HuH-7.5 (cell line): Measurements from ENCODE around the gene CCDC187.
A peak's percentile ranks its signal among the peaks of the same experiment; 100 is the strongest.
"Not testable (repeated sequence)": the region's sequence is repeated elsewhere in the genome, so short reads cannot be mapped to it uniquely, and the experiment has no call there.

Experiments
- DNase-seq: peaks from one replicate; pipeline ENCODE4 v3.0.0; 2011; ENCODE audit warnings: low spot score

Gene CCDC187

DNA sequence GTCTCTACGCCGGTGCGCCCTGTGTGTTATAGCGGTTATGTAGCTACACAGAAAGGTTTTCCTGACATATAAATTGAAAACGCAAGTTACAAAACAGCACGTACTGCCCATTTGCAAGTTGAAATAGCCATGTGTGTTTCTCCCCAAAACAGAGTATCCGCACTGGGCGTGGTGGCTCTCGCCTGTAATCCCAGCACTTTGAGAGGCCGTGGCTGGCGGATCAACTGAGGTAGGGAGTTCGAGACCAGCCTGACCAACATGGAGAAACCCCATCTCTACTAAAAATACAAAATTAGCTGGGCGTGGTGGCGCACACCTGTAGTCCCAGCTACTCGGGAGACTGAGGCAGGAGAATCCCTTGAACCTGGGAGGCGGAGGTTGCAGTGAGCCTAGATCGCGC, 37.3 kb downstream of the CCDC187 start:
- DNase-seq = not testable (repeated sequence)

DNA sequence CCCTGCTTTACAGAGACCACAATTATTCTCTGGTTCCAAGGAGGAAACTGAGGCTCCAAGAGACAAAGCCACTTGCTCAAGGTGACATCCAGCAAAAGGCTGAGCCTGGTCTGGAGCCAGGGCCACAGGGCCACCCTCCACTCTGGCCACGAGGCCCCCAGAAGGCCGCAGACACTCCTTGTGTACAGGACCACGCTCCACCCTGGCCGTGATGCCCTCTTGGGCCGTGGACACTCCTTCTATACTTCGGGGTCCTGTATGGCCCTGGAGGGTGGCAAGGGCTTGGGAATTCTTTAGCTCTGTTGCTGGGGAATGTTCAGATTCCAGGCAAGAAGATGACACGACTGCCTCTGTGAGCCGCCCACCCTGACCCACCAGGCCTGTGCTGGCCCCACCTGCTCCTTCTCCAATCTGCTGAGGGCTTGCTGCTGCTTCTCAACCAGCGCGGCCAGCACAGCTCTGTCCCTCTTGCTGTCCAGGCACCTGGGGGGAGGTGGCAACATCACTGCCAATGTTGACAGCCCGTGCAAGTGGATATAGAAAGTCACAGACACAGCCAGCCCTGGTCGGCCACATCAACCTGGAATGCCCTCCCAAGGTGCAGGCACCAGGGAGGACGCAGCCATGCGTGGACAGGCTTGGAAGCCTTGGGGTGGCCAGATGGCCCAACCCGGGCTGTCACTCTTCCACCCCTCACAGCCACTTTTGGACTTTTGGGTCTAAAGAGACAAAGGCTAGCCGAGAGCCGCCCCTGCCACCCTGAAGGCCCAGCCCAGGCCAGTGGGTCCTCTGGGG, 38.1 kb downstream of the CCDC187 start:
- no peak for DNase-seq

DNA sequence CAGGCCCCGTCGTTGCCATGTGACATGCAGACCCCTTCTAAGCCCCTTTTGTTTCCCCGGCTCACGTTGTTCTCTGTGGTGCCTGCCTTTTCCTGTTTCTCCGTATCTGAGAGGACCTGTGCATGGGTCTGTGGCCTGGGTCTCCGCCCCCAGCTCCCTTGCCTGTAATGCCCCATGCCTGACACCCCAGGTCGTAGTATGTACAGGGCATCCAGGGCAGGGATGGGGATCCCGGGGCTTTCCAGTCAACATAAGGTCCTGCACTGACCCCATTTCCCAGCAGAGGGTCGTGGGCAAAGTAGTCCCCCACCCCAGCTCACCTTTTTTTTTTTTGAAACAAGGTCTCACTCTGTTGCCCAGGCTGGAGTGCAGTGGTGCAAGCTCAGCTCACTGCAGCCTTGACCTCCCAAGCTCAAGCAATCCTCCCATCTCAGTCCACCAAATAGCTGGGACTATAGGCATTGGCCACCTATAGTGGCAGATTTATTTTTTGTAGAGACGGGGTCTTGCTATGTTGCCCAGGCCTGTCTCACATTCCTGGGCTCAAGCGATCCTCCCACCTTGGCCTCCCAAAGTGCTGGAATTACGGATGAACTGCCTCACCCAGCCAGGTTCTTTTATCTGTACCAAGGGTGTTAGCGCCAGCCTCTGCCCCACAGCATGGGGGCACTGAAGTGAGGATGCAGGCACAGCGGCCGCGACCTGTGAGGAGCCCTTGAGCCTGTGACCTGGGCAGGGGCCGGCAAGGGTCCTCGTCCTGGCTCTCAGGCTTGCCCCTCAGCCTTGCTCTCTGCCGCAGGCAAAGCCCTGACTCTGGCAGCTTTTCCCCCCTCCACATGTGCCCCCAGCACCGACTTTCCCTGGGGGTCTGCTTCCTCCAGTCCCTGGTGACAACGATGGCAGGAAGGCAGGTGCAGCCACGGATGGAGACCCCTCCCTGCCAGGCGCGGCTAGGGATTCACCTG, 39.2 kb downstream of the CCDC187 start:
- no peak for DNase-seq

DNA sequence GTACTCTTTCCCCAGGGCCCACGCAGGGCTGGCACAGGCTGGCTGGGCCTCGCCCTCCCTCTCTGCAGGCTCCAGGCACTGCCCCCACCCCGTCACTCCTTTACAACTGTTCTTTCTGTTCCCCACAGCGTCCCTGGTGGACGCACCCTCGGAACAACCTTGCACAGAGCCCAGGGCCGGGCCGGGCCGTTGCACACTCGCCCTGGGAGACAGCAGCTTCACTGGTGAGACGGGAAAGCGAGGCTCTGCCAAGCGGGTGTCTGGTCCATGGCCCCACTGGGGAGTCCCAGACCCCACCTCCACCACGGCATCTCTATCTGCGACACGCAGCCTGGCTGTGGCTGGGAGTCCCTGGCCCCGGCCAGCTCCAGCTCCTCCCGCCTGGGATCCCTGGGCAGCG, 39.9 kb downstream of the CCDC187 start:
- DNase-seq = no peak

DNA sequence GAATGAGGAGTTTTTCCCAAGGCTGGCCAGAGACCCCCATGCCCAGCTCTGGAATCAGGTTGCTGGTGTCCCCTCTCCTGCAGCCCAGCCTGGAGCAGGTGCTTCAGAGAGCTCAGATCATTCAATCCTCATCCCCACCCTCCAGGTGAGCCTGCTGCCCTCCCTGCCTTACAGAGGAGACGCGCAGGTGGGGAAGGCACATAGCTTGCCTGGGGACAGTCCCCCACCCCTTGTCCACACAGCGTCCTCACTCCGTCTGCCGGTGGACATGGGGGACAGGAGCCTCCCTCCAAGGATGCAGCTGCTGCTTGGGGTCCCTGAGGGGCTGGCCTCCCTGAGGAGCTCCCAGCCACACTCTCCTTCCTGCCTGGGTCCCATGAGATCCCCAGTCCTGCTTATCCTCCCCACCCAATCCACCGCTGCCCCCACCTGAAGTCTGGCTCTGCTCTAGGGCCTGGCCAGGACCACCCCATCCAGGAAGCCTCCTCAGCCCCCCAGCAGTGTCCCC, 41.2 kb downstream of the CCDC187 start:
- no peak for DNase-seq

DNA sequence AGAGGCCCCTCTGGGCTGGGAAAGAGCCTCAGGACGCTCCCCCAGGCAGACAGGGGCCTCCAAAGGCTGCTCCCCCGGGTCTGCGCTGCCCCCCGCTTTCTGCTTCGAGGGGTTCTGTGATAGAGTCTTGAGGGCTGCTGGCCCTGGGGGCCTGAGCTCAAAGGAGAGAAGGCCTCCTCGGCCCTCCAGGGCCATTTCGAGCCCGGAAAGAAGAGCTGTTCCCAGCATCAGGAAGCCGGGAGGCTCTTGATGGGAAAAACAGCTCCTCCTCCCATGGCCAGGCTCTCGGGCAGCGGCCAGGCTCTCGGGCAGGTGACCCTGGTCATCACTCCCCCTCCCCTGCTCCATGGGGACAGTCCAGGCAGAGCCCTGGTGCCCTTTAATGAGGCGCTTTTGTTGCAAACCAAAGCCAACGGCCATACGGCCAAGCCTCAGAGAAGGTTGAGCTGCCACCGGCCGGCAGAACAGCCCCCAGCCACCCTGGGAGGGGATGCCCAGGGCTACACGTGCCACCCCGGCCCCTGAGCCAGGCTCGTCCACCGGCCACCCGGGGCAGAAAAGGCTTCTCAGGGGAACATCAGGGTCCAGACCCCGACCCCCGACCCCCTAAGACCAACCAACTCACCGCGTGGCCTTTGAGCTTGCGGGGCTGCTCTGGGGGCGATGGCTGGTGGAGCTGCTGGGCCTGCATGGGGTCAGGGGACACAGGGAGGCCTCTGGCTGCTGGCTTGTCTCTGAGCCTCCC, 42.0 kb downstream of the CCDC187 start:
- DNase-seq = no peak

DNA sequence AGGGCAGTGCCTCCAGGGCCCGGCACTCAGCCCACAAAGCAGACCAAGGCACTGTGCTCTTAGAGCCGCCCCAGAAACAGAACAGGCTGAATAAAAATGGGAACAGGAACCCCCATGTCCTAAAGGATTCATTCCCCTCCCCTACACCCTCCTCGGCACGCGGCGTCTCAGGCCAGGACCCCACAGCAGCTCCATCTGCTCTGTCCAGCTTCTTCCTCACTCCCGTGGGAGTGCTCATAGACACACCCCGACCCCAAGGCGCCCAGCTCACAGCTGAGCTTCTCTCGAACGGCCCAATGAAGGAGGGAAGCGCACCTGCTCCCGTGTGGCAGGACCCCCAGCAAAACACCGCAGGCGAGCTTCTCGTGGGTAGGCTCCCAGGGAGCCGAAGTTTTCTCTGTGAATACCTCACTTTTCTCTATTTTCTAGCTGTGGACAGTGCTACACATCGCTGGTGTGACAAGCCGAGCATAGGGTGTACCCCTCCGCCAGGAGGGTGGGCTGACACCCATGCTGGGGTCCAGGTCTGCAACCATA, 42.9 kb downstream of the CCDC187 start:
- DNase-seq = no peak

DNA sequence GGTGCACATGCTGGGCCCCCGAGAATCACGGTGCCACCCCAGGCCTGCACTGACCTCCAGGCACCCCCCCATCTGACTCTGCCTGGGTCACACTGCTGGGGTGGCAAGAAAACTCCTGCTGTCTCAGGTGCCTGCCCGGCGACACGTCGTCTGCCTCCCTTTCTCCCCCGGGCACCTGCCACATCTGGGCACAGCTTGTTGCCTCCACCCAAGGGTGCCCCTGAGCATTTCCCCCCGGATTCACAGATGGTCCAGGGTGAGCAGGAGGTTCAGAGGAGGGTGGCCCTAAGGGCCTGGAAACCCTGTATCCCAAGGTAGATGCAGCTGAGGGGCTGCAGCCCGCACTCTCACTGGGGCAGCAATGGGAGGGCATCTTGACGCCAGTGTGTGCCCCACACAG, 43.4 kb downstream of the CCDC187 start:
- no peak for DNase-seq

DNA sequence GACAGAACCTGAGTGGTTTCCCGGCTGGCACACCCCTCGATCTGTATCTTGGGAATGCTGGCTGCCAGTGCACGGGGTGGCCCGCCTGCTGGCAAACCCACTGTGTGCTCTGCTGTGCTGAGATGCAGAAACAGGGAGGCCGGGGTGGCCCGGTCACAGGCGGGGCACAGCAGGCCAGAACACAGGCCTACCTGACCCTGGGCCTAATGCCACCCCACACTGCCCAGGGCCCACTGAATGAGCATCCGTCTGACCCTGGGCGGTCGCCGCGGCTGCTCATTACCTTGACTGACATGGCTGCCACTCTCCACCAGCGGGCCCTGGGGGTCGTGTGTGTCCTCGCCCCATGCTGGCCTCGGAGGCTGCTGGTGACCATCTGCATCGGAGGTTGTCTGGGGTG, 44.1 kb downstream of the CCDC187 start:
- no peak for DNase-seq

DNA sequence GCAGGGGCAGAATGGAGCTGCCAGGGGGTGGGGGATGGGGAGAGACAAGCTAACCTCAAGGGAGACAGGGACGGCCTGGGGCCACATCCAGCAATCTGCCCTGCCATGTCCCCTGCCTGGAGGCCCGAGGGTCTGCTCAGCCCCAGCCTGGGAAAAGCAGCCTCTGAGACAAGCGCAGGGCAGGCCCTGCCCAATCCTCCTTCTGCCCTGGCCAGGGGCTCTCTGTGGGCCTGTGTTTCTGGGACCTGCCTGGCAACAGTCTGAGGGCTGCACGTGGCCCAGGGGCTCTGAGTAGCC, 44.4 kb downstream of the CCDC187 start:
- no peak for DNase-seq

DNA sequence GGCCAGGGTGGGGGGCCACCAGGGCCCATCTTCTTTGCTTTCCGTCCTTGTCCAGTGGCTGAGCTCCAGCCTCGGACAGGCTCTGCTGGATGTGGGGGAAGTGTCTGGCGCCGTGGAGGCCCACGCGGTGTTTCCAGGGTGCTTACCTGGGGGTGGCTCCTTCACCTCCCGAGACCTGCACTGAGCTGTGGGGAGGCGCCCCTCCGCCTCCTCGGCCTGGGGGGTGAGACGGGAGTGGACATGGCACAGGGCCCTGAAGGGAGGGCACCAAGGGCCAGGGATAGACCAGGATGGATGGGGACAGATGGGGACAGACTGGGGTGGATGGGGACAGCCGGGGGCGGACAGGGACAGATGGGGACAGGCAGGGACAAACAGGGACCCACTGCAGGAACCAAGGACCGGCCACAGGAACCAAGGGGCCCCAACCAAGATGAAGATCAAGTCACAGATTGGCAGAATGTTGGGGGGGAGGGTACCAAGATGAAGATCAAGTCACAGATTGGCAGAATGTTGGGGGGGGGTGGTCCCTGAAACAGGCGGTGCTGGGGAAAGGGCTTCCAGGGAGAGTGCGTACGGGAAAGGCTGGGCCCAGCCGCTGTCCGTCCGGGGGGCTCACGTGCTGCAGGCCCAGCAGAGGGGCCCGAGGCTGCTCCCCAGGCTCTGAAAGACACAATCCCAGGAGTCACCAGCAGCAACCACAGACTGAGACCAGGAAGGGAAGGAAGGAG, 44.9 kb downstream of the CCDC187 start:
- DNase-seq = no peak

DNA sequence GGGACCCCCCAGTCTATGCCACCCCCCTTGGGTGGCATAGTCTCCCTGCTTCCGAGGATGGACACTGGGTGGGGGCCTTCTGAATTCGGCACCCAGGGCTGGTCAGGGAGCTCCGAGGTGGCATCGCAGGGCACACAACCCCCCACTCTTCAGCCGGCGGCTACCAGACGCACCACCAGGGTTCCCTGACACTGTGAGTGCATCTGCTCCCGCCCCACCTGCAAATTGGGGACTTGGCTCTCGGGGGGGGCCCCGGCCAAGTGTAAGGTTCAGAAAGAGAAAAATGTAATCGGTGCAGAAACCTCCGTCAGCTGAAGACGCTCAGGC, 45.6 kb downstream of the CCDC187 start:
- no peak for DNase-seq

DNA sequence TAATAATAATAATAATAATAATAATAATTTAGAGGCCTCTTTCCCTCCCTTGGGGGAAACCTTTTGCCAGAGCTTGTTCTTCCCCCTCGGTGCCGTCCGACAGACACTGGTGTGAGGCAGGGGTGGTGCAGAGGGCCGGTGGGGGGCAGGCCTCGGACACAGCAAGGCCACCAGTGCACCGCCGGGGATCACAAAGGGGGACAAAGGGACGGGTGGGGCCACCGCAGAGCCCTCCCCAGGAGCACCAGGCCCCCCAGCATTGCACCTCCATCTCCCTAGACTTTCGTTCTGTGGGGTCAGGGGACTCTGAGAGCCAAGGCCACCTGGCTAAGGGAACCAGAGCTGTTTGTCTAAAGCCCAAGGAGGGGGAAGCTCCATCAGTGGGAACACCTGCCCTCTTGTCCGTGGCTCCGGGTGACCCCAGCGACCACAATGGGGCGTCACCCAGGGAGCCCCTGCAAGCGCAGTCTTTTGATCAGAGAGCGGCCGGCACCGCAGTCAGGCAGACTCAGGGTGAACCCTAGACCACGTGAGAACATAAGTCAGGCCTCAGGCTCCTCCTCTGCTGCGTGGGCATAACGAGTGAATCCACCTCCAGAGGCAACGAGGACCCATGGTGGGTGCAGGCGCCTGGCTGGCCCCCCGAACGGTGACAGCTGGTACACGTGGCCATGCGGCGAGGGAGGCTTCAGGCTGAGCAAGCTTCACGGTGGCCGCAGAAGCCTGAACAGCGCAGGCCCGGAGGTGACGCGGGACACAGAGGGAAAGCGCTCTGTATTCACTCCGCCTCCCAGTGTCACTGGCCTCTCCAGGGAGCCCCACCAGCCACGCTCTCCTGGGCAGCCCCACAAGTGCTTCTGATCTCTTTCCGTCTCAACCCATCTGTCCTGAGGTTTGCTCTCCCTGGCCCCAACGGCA, 46.3 kb downstream of the CCDC187 start:
- DNase-seq = no peak

DNA sequence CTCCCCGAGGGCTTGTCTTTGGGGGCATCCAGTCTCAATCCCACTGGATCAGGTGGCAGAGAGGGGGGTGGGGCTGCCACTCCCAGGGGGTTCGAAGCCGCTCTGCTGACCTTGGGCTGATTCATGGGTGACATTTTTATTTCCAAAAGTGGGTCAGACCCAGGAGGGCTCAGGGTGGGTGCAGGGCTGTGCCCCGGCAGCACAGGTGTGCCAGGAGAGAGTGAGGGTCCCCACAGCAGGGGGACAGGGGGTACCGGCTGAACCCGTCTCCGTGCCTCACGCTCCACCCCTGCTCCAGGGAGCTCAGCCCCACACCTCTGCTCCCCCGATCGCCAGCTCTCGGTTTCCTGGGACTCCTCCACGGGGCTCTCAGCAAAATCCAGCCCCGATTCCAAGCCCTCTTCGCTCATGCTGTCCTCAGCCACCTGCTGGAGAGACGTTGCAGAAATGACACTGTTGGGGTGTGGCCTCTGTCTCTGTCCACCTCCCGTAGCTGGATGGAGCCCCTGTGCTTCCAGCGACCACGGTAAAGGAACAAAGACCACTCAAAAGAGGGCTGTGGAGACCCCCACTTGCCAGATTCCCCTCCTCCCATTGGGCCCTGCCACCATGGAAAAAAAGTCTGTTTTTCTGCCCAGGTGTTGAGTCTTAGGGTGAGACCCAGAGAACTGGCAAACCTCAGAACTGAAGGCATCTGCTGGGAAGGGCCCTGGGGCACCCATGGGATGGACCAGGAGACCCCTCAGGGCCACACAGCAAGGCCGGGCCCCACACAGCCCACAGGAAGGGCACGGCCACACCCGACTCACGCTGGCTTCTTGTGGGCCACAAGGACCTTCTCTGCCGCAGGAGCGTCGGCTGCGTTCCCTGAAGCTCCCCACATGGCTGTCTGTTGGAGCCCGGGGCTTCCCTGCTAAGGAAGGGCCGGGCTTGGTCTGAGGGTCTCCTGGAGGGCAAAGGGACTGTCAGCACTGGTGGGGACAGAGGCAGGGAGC, 47.7 kb downstream of the CCDC187 start:
- peak; percentile 85 for DNase-seq

DNA sequence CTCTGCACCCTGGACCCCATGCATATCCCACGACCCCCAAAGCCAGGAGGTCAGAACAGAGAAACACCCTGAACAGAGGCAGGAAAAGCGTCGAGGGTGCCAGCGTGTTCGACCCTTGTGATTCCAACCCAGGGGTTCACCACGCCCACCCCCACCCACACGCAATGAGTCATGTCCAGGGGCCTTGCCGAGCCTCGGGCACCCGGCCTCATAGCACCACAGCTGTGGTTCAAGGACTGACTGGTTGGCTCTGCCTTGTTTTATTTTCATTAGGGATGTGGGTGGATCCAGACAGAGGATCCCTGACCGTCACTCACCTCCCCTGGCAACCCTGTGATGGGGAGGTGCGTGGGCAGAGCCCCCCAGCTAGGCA, 48.7 kb downstream of the CCDC187 start:
- DNase-seq = no peak

DNA sequence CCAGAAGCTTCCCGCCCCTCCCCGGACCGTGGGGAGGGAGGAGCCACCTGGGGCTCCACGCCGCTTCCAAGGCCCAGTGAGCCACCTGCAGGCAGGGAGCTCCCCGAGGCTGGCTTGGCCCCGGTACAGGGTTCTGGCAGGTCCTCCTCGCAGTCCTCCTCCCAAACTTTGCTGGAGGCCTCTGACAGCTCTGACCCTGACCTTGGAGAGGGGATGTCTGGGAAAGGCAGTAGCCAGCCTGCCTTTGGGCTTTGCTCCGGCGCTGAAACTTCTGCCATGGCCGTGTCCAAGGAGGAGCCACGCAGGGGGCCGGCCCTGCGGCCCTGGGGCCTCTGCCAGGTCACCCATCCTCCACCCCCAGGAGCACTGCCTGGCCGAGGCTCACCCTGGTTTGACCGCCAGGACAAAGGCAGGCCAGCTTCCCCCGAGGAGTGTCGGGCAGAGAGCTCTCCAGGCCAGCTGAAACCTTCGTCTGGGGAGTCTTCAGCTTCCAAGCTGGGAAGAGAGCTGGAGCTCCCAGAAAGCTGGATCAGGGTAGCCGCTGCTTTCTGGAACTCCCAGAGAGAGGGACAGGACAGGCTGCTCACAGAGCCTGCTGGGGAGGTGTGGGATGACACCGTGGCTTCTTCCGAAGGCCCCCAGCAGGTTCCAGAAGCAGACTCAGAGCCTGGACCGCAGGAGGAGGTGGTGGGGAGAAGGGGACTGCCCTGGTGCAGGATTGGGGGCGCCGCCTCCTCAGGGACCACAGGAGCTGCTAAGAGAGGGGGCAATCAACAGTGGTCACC, 49.3 kb downstream of the CCDC187 start:
- no peak for DNase-seq

DNA sequence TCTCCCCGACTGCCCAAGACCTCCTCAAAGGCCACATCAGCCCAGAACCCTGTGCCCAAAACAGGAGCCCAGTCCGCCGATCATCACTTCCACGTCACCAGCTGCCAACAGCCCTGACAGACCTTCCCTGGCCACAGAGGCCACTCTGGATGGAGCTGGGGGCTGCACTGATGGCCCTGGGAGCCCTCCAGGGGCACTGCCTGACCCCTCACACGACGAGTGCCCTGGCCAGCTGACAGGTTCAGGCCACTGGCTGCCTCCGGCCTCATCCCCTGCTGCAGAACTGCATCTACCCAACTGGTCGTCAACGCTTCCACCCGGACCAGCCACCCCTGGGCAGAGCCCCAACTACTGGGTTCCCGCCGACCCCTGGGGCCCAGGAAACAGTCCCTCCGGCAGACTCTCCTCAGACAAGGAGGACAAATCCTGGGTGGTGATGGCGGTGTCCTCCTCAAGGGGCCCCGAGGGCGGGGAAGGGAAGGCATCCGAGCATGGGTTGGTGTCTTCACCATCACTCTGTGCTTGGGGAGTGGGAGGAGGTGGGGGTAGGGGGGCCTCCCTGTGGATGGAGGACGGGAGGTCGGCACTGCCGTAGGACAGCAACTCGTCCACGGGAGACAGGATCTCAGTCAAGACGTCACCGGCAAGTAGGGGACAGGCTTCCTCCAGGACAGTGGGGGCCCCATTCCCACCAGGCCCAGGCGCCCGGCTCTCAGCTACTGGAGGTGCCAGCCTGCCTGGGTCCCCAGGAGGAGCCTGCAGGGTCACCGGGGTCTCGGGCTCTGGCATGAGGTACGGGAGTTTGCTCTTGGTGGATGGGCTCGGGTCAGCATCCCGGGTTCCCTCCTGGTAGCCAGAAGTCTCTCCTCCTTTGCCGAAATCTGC, 50.4 kb downstream of the CCDC187 start:
- no peak for DNase-seq

DNA sequence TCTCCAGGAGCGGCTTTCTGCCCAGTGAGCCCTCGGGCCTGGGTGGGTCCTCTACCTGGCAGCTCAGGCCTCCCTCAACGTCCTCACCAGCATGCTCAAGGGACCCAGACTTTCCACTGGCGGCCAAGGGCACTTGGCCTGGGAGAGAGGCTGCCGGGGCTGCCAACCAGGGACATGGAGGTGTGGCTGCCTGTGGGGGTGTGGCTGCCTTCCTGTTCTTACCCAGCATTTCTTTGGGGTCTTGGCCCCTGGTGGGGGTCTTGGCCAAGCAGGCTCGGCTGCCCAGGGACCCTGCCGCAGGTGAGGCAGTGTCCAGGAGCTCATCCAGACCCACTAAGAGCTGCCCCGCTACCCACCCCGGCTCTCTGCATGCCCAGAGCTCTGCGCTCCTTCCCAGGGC, 51.0 kb downstream of the CCDC187 start:
- no peak for DNase-seq
